T47D (cell line): Measurements from ENCODE around the gene ANKS6.
A peak's percentile ranks its signal among the peaks of the same experiment; 100 is the strongest.

Source experiments
- DNase-seq, 2 experiments: peaks; one replicate each; pipeline versions ENCODE4 v3.0.0 to v3.0.0-alpha.2; 2011 to 2012; ENCODE audit warnings: low read depth in 1 of 2, low spot score in 1 of 2
- JUND ChIP-seq: IDR thresholded peaks from 2 replicates; pipeline ENCODE4 v1.6.1; 2012; ENCODE audit warnings: low read depth
- in situ Hi-C: cut with HindIII; loops from 2 replicates; pipeline ENCODE4 v1.10.0; 2016; ENCODE audit warnings: low sequenced_read_pairs, low pct_unique_long_range_greater_than_20kb

ANKS6 gene

DNA sequence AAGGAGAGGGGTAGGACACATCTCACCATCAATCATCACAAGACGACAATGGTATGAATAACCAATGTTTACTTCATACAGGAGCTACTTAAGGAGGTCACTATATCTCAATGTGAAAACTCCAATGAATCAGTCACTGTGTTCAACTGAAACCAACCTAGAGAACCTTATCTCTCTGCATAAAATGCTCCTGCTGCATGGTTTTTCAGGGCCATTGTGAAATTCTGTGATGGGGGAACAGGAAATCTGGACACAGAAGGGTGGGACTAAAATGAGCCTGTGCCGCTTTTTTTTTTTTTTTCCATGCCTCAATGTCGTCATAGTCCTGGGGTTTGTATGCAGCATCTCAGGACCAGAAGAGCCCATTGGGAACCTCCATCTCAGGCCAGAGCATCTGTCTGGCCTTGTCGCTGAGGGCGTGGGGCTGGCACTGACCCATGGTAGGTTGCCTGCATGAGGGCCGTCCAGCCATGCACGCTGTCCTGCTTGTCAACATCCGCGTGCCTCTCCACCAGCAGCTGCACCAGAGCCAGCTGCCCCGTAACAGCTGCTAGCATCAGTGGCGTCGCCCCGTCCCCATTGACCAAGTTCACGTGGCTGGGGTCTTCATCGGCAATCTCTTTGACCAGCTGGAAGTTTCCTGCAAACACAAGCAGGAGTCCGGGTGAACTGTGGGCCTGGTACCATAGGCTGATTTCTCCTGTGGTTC, 12.7 kb downstream of the ANKS6 start:
- no peak for TF ChIP-seq JUND
- no peak for DNase-seq
- in situ Hi-C loops, result no loop called here

DNA sequence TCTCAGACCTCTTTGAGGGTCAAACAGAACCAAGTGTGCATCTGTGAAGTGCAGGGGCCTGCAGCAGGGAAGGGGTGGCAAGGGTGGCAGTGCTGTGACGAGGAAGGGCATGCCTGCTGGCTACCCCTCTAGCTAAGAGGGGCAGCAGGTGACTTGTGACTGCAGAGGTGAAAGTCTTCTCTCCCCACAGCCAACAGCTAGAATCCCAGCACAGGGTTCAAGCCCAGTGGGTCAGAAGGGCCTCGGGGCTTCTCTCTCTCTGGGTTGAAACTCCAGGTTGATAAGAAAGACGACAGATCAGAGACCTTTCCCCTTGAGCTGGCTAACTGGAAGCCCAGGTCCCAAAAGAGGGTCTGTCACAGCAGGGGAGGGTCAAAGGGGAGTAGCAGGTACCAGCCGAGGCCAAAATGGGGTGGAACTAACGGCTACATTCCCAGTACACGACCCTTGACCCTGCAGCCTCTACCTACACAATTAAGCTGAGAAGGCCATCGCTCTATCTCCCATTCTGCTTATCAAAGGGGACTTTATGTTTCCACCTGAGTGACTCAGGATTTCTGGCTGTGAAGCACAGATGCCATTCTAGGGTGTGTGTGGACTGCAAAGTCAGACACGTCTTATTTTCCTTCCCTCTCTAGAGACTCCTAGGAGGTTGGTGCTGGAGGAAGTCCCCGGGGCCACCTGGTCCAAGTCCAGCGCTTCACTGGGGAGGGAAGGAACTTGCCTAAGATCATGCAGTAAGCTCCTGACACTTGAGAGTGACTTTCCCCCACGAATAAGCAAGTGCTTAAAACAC, 14.6 kb downstream of the ANKS6 start:
- no peak for DNase-seq
- no peak for TF ChIP-seq JUND
- in situ Hi-C loops, result no loop called here

DNA sequence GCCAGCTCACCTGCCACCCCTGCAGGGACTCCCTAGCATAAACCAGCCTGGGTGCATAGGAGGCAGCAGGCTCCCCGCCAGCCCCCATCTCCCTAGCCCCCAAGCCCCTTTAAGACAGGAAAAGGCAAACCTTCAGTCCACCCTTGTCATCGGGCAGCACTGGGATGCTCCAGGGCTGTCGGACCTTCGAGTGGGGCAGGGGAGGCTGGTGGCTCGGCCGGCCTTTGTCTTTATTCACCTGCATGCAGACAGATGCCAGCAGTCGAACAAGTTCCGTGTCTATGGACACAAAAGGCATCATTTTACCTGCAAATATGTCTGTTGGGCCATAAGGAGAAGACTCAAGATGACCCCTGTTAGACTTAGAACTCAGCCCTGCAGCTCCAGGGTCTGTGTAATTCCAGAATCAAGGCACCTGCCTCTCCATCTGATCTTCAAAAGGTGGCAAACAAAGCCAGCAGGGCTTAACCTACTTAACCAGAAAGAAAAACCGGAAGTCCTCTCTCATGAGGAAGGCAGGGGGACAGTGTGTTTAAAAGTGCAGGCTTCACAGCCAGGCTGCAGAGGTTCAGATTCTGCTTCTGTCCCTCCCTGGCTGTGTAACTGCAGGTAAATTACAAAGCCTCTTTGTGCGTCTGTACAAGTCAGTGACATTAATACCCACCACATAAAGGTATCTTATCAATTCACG, 16.2 kb downstream of the ANKS6 start:
- in situ Hi-C loops, result no loop called here
- DNase-seq, result no peak
- no peak for TF ChIP-seq JUND

GRCh38 chr9:98778711-98779530, 17.4 kb downstream of the ANKS6 start:
- TF ChIP-seq JUND, result no peak
- DNase-seq, result peak in 1 of 2 experiments; percentile 62
- in situ Hi-C loops, result no loop called here

DNA sequence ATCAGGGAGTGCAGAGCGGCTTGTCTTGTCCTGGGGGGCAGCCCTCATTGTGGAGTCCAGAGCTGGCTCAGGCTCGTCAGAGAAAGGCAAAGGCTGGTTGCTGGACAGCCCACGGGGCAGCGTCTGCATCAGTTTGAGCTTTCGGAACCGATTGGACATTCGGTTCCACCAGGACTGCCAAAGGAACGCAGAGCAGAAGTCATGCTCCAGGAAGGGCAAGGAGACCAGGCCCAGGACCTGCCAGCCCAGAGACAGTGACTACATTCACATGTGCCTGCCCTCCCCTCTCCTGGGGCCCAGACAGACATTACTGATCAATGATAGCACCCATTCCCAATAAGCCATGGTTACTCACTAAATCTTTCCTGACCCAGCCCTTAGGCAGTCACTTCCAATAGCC, 18.1 kb downstream of the ANKS6 start:
- TF ChIP-seq JUND, result no peak
- no peak for DNase-seq
- in situ Hi-C loops, result no loop called here

DNA sequence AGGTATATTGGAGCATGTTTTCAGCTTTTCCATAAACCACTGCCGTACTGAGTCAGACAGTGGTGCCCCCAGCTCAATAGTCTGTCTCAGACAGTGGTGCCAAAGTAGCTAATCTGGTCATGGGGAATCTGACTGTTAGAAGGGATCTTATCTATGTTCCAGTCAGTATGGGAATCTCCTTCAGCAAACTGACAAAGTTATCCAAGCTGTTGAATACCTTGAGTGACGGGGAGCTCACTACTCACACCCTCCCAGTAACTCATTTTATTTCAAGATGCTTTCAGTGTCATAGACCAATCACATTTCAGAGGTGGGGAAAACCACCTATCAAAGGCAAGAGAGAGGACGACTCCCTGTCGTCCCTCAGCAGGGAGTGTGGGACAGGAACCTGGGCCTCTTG, 18.7 kb downstream of the ANKS6 start:
- no peak for TF ChIP-seq JUND
- no peak for DNase-seq
- in situ Hi-C loops, result no loop called here

GRCh38 chr9:98775831-98776441, 20.4 kb downstream of the ANKS6 start:
- peak; percentile 50 to 71 for DNase-seq
- in situ Hi-C loops, result no loop called here
- no peak for TF ChIP-seq JUND

GRCh38 chr9:98774746-98775145, 21.6 kb downstream of the ANKS6 start:
- TF ChIP-seq JUND, result no peak
- in situ Hi-C loops, result no loop called here
- peak in 1 of 2 experiments; percentile 32 for DNase-seq

GRCh38 chr9:98773721-98774120, 22.6 kb downstream of the ANKS6 start:
- no peak for DNase-seq
- TF ChIP-seq JUND, result no peak
- in situ Hi-C loops, result no loop called here

DNA sequence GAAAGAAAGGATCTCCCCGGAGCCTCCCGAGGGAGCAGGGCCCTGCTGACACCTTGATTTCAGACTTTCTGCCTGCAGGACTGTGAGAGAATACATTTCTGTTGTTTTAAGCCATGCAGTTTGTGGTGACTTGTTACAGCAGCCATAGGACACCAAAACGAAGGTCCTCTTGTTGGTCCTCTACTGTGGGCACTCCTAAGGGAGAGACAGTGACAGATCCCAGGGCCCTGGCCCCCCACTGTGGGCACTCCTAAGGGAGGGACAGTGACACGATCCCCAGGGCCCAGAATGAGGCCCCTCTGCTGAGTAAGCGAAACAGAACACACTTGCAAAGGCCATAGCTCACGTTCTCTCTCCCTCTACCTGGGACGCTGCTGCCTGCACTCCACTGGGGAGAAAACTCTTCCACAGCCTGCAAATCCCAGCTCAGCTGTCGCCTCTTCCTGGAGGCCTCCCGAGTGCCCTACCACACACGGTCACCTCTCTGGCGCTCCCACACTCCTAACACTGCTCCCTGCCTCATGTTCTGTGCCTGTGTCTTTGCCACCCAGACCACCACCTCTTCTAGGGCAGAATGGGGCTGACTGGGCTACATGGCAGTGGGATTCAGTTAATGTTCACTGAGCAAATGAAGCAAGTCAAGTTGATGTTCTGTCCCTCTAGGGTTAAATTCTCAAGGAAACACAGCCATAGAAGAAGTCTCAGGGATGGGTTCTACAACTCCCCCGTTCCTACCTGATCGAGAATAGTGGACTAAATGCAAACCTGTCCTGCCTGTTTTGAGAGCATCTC, 23.8 kb downstream of the ANKS6 start:
- in situ Hi-C loops, result no loop called here
- no peak for DNase-seq
- no peak for TF ChIP-seq JUND

GRCh38 chr9:98771209-98771874, 25.0 kb downstream of the ANKS6 start:
- no peak for TF ChIP-seq JUND
- DNase-seq, result no peak
- in situ Hi-C loops, result no loop called here
